GM12872 (cell line): ENCODE results near the gene NR2F2.

Source experiments
- CTCF ChIP-seq: IDR thresholded peaks from 3 replicates; pipeline ENCODE4 v1.5.1; 2011; ENCODE audit warnings: low read depth, mild to moderate bottlenecking, low read length, moderate library complexity; ENCODE audit not compliant: insufficient read depth

Gene NR2F2

GRCh38 chr15:96316953-96317629 lies 13.4 kb upstream of the NR2F2 start:
- TF ChIP-seq CTCF = no peak

- no peak for TF ChIP-seq CTCF
These were observed 10.4 kb upstream of the NR2F2 start for GRCh38 chr15:96320107-96320506.

- no peak for TF ChIP-seq CTCF
These were observed 9.5 kb upstream of the NR2F2 start for GRCh38 chr15:96320703-96321638.

GRCh38 chr15:96321639-96322535 lies 8.6 kb upstream of the NR2F2 start:
- TF ChIP-seq CTCF = no peak

- TF ChIP-seq CTCF = no peak
These were observed 7.8 kb upstream of the NR2F2 start for GRCh38 chr15:96322536-96323318.

- no peak for TF ChIP-seq CTCF
These were observed 7.0 kb upstream of the NR2F2 start for GRCh38 chr15:96323319-96324145.
